Measurements from ENCODE around the gene SNX5.

GRCh38 chr20:17947474-17947815 lies 21.1 kb downstream of the SNX5 start:
- TF ChIP-seq CTCF (conservative IDR thresholded peaks at IDR 0.05; ENCODE audit: low read length) (no peak), EZH2phosphoT487 (IDR thresholded peaks at IDR 0.05; ENCODE audit: borderline replicate concordance, low read depth, low read length) (no peak)

Data from OCI-LY7 (cell line).